ENCODE results near the gene MEST. TPM values are rescaled to one million over a fixed set of nuclear protein-coding genes. Genes with fewer than 3 reads are reported as not detected.

Gene MEST
- polyA plus RNA-seq, 1 of the 3 experiments (the other 2 are of a cell fraction): 36.7 TPM

- no peaks in the 10 kb centered on the region for H3K36me3 ChIP-seq (replicated peaks in 1 of 2; ENCODE audit: control insufficient read depth in 1 of 2, insufficient read depth in 2 of 2, low read length in 1 of 2)
- H3K27ac ChIP-seq (ENCODE audit: low read depth in 2 of 2, low read length in 1 of 2): no peak overlapping the region
- H3K4me1 ChIP-seq (ENCODE audit: control insufficient read depth in 1 of 2, insufficient read depth in 2 of 2, low read depth in 1 of 2, low read length in 1 of 2): peaks cover 0 to 14% of the 10 kb centered on the region in 2 experiments; a peak in 2 of 4 replicates
- no peaks in the 10 kb centered on the region for H3K79me2 ChIP-seq (ENCODE audit: insufficient read depth)
- H3K9me3 ChIP-seq: 0 out of 2 replicates have a peak, but pooled peaks cover 7% of the 10 kb centered on the region
- H3F3A ChIP-seq (replicated peaks; ENCODE audit: insufficient read depth): no peaks in the 10 kb centered on the region
- H2AFZ ChIP-seq (ENCODE audit: low read depth): no peak overlapping the region; the same call in 1 of the 2 replicates
- CTCF ChIA-PET: interaction anchor here (0.9 to 1.1 kb wide), 2 partner anchors 9 to 10 kb away, joined by 3 read pairs; no protein-coding TSS in a partner anchor
- TF ChIP-seq EP300 (IDR thresholded peaks at IDR 0.05; ENCODE audit: borderline replicate concordance in 1 of 2, low read depth in 1 of 2, low read length in 1 of 2) (no peak), REST (IDR thresholded peaks at IDR 0.05; ENCODE audit: low read depth, low read length) (no peak), TAF1 (IDR thresholded peaks at IDR 0.05; ENCODE audit: borderline replicate concordance, low read depth, low read length) (no peak), ELF1 (IDR thresholded peaks at IDR 0.05) (no peak), POLR2AphosphoS5 (IDR thresholded peaks at IDR 0.05; ENCODE audit: low read depth, low read length) (no peak), PBX3 (IDR thresholded peaks at IDR 0.05) (no peak), MAX (IDR thresholded peaks at IDR 0.05; ENCODE audit: low read depth) (no peak), RCOR1 (IDR thresholded peaks at IDR 0.05; ENCODE audit: low read length) (no peak), MEF2A (IDR thresholded peaks at IDR 0.05; ENCODE audit: borderline replicate concordance, low read depth) (no peak), ZBTB33 (IDR thresholded peaks at IDR 0.05; ENCODE audit: borderline replicate concordance, low read depth) (no peak), CTCF (IDR thresholded peaks at IDR 0.05) (no peak), YY1 (IDR thresholded peaks at IDR 0.05; ENCODE audit: low read depth) (no peak), NRF1 (IDR thresholded peaks at IDR 0.05; ENCODE audit: low read depth, low read length) (no peak)
- no peaks in the 10 kb centered on the region for H4K20me1 ChIP-seq (ENCODE audit: insufficient read depth)
- no peak overlapping the region for H3K4me2 ChIP-seq
- POLR2A ChIA-PET: no interaction called here
- no peak overlapping the region for H3K4me3 ChIP-seq (ENCODE audit: low read depth in 2 of 2, low read length in 1 of 2)
- no peak overlapping the region for H3K9ac ChIP-seq
- WGBS (ENCODE audit: low lambda C conversion rate): 80% methylated on average over 3 of the region's 3 CpGs
- H3K27me3 ChIP-seq (ENCODE audit: insufficient read depth): no peaks in the 10 kb centered on the region
- DNase-seq: no peak
- no peaks in the 10 kb centered on the region for H3K9me2 ChIP-seq
Measured at GRCh38 chr7:130444234-130444633, 47.7 kb upstream of the MEST start.

All from SK-N-SH (cell line).